Tibial nerve (tissue), 4 donors: Measurements from ENCODE around the gene SIAH2.

ENCODE experiments used
- EP300 ChIP-seq, 2 donors: sonication (generic); formaldehyde crosslinking; IDR thresholded peaks; one replicate each; pipeline ENCODE4 v1.6.1; 2017; ENCODE audit warnings: antibody characterized with exemption in 2 of 2, mild to moderate bottlenecking in 1 of 2
- TF ChIP-seq, protein P1 (sequence below), 5 experiments: fragments of 200-600 bp in 3 of 5; fragments of 450-650 bp in 2 of 5; sonication (generic) in 3 of 5; IDR thresholded peaks; one replicate each; pipeline ENCODE4 v1.5.1; 2016 to 2019; ENCODE audit warnings: antibody characterized with exemption in 5 of 5, mild to moderate bottlenecking in 3 of 5, moderate library complexity in 2 of 5

DNA sequence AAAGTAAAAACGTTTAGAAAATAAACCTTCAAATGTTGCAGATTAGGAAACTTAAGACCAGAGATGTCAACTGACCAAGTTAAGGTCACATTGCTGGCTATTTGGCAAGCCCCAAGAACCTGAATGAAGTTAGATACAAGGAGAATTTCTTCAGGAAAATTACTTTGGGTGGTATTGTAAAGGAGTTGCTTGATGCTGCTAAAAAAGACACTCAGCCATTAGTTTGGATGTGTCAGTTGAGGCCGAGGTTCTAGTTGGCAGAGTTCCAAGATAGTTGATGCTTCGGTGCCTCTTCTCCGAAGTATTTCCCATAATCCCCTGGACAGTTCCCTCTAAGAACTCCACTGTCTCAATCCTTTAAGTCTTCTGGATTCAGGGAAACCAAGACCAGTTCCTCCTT lies 24.3 kb downstream of the SIAH2 start:
- TF ChIP-seq, protein P1, sequence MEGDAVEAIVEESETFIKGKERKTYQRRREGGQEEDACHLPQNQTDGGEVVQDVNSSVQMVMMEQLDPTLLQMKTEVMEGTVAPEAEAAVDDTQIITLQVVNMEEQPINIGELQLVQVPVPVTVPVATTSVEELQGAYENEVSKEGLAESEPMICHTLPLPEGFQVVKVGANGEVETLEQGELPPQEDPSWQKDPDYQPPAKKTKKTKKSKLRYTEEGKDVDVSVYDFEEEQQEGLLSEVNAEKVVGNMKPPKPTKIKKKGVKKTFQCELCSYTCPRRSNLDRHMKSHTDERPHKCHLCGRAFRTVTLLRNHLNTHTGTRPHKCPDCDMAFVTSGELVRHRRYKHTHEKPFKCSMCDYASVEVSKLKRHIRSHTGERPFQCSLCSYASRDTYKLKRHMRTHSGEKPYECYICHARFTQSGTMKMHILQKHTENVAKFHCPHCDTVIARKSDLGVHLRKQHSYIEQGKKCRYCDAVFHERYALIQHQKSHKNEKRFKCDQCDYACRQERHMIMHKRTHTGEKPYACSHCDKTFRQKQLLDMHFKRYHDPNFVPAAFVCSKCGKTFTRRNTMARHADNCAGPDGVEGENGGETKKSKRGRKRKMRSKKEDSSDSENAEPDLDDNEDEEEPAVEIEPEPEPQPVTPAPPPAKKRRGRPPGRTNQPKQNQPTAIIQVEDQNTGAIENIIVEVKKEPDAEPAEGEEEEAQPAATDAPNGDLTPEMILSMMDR (IDR thresholded peaks at IDR 0.05) = no peak
- no peak for TF ChIP-seq EP300 (IDR thresholded peaks at IDR 0.05)
